Measurements from ENCODE around the gene ELF5.

ELF5 gene

GRCh38 chr11:34454308-34455032 is 59.1 kb downstream of the ELF5 start:
- DNase-seq (ENCODE audit: low read depth, low spot score): no peak

- no peak for DNase-seq (ENCODE audit: low read depth, low spot score)
Measured at GRCh38 chr11:34451053-34451452, 62.5 kb downstream of the ELF5 start.

- DNase-seq (ENCODE audit: low read depth, low spot score): no peak
Measured at GRCh38 chr11:34449013-34449412, 64.6 kb downstream of the ELF5 start.

GRCh38 chr11:34448223-34448994 is 65.2 kb downstream of the ELF5 start:
- DNase-seq (ENCODE audit: low read depth, low spot score): no peak

- DNase-seq (ENCODE audit: low read depth, low spot score): no peak
Measured at GRCh38 chr11:34447044-34447443, 66.5 kb downstream of the ELF5 start.

- no peak for DNase-seq (ENCODE audit: low read depth, low spot score)
Measured at GRCh38 chr11:34446386-34446785, 67.2 kb downstream of the ELF5 start.

GRCh38 chr11:34445956-34446355 is 67.6 kb downstream of the ELF5 start:
- no peak for DNase-seq (ENCODE audit: low read depth, low spot score)

GRCh38 chr11:34444428-34444827 is 69.2 kb downstream of the ELF5 start:
- DNase-seq (ENCODE audit: low read depth, low spot score): no peak

GRCh38 chr11:34443136-34443535 is 70.5 kb downstream of the ELF5 start:
- DNase-seq (ENCODE audit: low read depth, low spot score): no peak

GRCh38 chr11:34441814-34442213 is 71.8 kb downstream of the ELF5 start:
- DNase-seq (ENCODE audit: low read depth, low spot score): no peak

- DNase-seq (ENCODE audit: low read depth, low spot score): no peak
Measured at GRCh38 chr11:34439610-34440198, 73.9 kb downstream of the ELF5 start.

- peak; percentile 94 for DNase-seq (ENCODE audit: low read depth, low spot score)
Measured at GRCh38 chr11:34438529-34439507, 74.8 kb downstream of the ELF5 start, which contains the start of gene CAT. CAT (plus strand) TSS chr11:34438934; CDS start chr11:34439014, 80 bp downstream.

GRCh38 chr11:34437224-34438125 is 76.1 kb downstream of the ELF5 start:
- DNase-seq (ENCODE audit: low read depth, low spot score): no peak

GRCh38 chr11:34433899-34434298 is 79.7 kb downstream of the ELF5 start:
- DNase-seq (ENCODE audit: low read depth, low spot score): no peak

GRCh38 chr11:34432822-34433221 is 80.8 kb downstream of the ELF5 start:
- DNase-seq (ENCODE audit: low read depth, low spot score): no peak

GRCh38 chr11:34431979-34432378 is 81.6 kb downstream of the ELF5 start:
- no peak for DNase-seq (ENCODE audit: low read depth, low spot score)

Data from brain pericyte (primary cell).